Liver (tissue), 9 donors: Measurements from ENCODE around the gene SEPTIN5. TPM values are rescaled to one million over a fixed set of nuclear protein-coding genes. Genes with fewer than 3 reads are reported as not detected.

Source experiments
- DNase-seq: peaks from one replicate; pipeline ENCODE4 v3.0.0-alpha.2; 2017; ENCODE audit warnings: low spot score
- H3K27ac ChIP-seq, 2 donors: one replicate each; pipeline ENCODE4 v1.7.0; 2013; ENCODE audit warnings: inconsistent platforms in 2 of 2, low read length in 2 of 2, control low read depth in 1 of 2, low read depth in 1 of 2, mild to moderate bottlenecking in 1 of 2
- H3K27me3 ChIP-seq, 4 donors: one replicate each; pipeline versions ENCODE4 v1.6.1 to v1.7.0; 2013; ENCODE audit warnings: low read length in 3 of 4, inconsistent platforms in 1 of 4, mild to moderate bottlenecking in 1 of 4, moderate library complexity in 1 of 4; ENCODE audit not compliant: control insufficient read depth in 4 of 4, insufficient read depth in 4 of 4
- H3K36me3 ChIP-seq, 4 donors: one replicate each; pipeline versions ENCODE4 v1.6.1 to v1.7.0; 2013; ENCODE audit warnings: low read length in 3 of 4, mild to moderate bottlenecking in 3 of 4, low read depth in 1 of 4, moderate library complexity in 1 of 4; ENCODE audit not compliant: control insufficient read depth in 4 of 4, insufficient read depth in 3 of 4
- H3K4me1 ChIP-seq, 4 donors: one replicate each; pipeline versions ENCODE4 v1.6.1 to v1.7.0; 2013; ENCODE audit warnings: low read length in 3 of 4, mild to moderate bottlenecking in 3 of 4, moderate library complexity in 1 of 4; ENCODE audit not compliant: control insufficient read depth in 4 of 4, insufficient read depth in 4 of 4
- H3K4me3 ChIP-seq, 3 donors: one replicate each; pipeline versions ENCODE4 v1.6.1 to v1.7.0; 2013; ENCODE audit warnings: low read length in 3 of 3, control low read depth in 1 of 3, low read depth in 1 of 3, mild to moderate bottlenecking in 1 of 3
- H3K9ac ChIP-seq, 2 donors: one replicate each; pipeline ENCODE4 v1.7.0; 2013; ENCODE audit warnings: low read length in 2 of 2, mild to moderate bottlenecking in 2 of 2, moderate library complexity in 2 of 2, control low read depth in 1 of 2, low read depth in 1 of 2
- H3K9me3 ChIP-seq, 4 donors: one replicate each; pipeline versions ENCODE4 v1.6.1 to v1.7.0; 2013; ENCODE audit warnings: low read length in 3 of 4; ENCODE audit not compliant: control insufficient read depth in 4 of 4
- ATF3 ChIP-seq: IDR thresholded peaks from 2 replicates; pipeline ENCODE4 v1.6.1; 2016; ENCODE audit warnings: antibody characterized with exemption
- CTCF ChIP-seq: fragments of 150-350 bp; IDR thresholded peaks from 2 replicates; pipeline ENCODE4 v1.5.1; 2017; ENCODE audit warnings: improper control_type of control experiment, low read depth, low read length; ENCODE audit not compliant: missing input control
- EGR1 ChIP-seq, 2 donors: IDR thresholded peaks; 2 replicates each; pipeline ENCODE4 v1.6.1; 2016 to 2018; ENCODE audit warnings: antibody characterized with exemption in 2 of 2, low read depth in 2 of 2
- FOXA1 ChIP-seq: IDR thresholded peaks from 2 replicates; pipeline ENCODE4 v1.6.1; 2016; ENCODE audit warnings: antibody characterized with exemption
- FOXA2 ChIP-seq: IDR thresholded peaks from 2 replicates; pipeline ENCODE4 v1.6.1; 2016; ENCODE audit warnings: antibody characterized with exemption
- GABPA ChIP-seq, 2 donors: IDR thresholded peaks in 1 of 2; conservative IDR thresholded peaks in 1 of 2; 2 replicates each; pipeline ENCODE4 v1.6.1; 2016; ENCODE audit warnings: antibody characterized with exemption in 2 of 2, mild to moderate bottlenecking in 1 of 2, moderate library complexity in 1 of 2
- HNF4G ChIP-seq: IDR thresholded peaks from 2 replicates; pipeline ENCODE4 v1.6.1; 2016; ENCODE audit warnings: antibody characterized with exemption
- MAX ChIP-seq: IDR thresholded peaks from 2 replicates; pipeline ENCODE4 v1.6.1; 2016; ENCODE audit warnings: antibody characterized with exemption
- NR2F2 ChIP-seq: IDR thresholded peaks from 2 replicates; pipeline ENCODE4 v1.6.1; 2016; ENCODE audit warnings: antibody characterized with exemption
- RAD21 ChIP-seq, 2 donors: IDR thresholded peaks; 2 replicates each; pipeline ENCODE4 v1.6.1; 2016; ENCODE audit warnings: antibody characterized with exemption in 2 of 2, mild to moderate bottlenecking in 2 of 2
- REST ChIP-seq: IDR thresholded peaks from 2 replicates; pipeline ENCODE4 v1.6.1; 2016; ENCODE audit warnings: antibody characterized with exemption, mild to moderate bottlenecking
- RXRA ChIP-seq, 2 donors: IDR thresholded peaks; 2 replicates each; pipeline ENCODE4 v1.6.1; 2017 to 2018; ENCODE audit warnings: antibody characterized with exemption in 2 of 2, mild to moderate bottlenecking in 1 of 2
- SP1 ChIP-seq: IDR thresholded peaks from 2 replicates; pipeline ENCODE4 v1.6.1; 2018; ENCODE audit warnings: antibody characterized with exemption, mild to moderate bottlenecking
- TAF1 ChIP-seq: conservative IDR thresholded peaks from 2 replicates; pipeline ENCODE4 v1.6.1; 2016; ENCODE audit warnings: antibody characterized with exemption, mild to moderate bottlenecking
- YY1 ChIP-seq: IDR thresholded peaks from 2 replicates; pipeline ENCODE4 v1.6.1; 2016; ENCODE audit warnings: antibody characterized with exemption, mild to moderate bottlenecking
- WGBS: extraction: QIAGEN DNeasy Blood & Tissue Kit; methylation state at CpG from one replicate; pipeline ENCODE4 v1.1.7; 2013; 5-methylcytosine and 5-hydroxymethylcytosine counted together
- polyA plus RNA-seq, 2 donors: library from polyadenylated mRNA; stranded (reverse) in 1 of 2; unstranded in 1 of 2; fragments of 200-250 nt in 1 of 2; fragments of >200 nt in 1 of 2; fragmentation: Nextera tagmentation in 1 of 2; extraction: Ambion mirVana in 1 of 2; gene quantifications; one replicate each; pipeline versions ENCODE4 v1.2.1 to v1.2.3, GENCODE V29; 2013 to 2015
- total RNA-seq, 2 donors: library from RNA; depleted of rRNA; stranded (reverse); fragments of >200 nt; gene quantifications; one replicate each; pipeline ENCODE4 v1.2.3, GENCODE V29; 2014
- donor health status: healthy.
- donor health status: healthy.
- donor health status: healthy.
- donor health status: healthy.
- donor health status: healthy.

SEPTIN5 gene
- total and polyA plus RNA-seq, 4 donors, result 0.26 to 3.5 (median 2.8) TPM

GRCh38 chr22:19748991-19749664 lies 34.8 kb downstream of the SEPTIN5 start:
- TF ChIP-seq RAD21 (IDR thresholded peaks at IDR 0.05) (no peak), SP1 (no peak), GABPA (IDR thresholded peaks at IDR 0.05 in 1 of 2, conservative IDR thresholded peaks at IDR 0.05 in 1 of 2) (no peak), ATF3 (no peak), FOXA2 (no peak), FOXA1 (no peak), MAX (no peak), EGR1 (IDR thresholded peaks at IDR 0.05; ENCODE audit: low read depth in 2 of 2) (no peak)
- WGBS, result 63% methylated on average over 15 of the region's 15 CpGs
- no peak for DNase-seq

GRCh38 chr22:19749876-19750275 lies 35.6 kb downstream of the SEPTIN5 start:
- Histone ChIP-seq H3K4me1 (no peaks in the 10 kb centered on the region), H3K27ac (no peak overlapping the region), H3K4me3 (no peak overlapping the region), H3K9me3 (no peaks in the 10 kb centered on the region), H3K27me3 (peaks cover 0 to 8% (median 4%) of the 10 kb centered on the region in 4 donors), H3K9ac (no peak overlapping the region), H3K36me3 (no peaks in the 10 kb centered on the region)
- WGBS, result 76% methylated on average over 12 of the region's 12 CpGs
- no peak for DNase-seq
- TF ChIP-seq FOXA1 (no peak), RAD21 (IDR thresholded peaks at IDR 0.05) (no peak), NR2F2 (no peak), CTCF (no peak), FOXA2 (no peak), ATF3 (no peak), RXRA (IDR thresholded peaks at IDR 0.05) (no peak), MAX (no peak), HNF4G (no peak), SP1 (no peak), YY1 (no peak), REST (no peak), TAF1 (no peak)

More at GRCh38 chr22:19748991-19749664, 34.8 kb downstream of the SEPTIN5 start:
- no peaks in the 10 kb centered on the region for H3K9me3 ChIP-seq
- peaks cover 0 to 2% (median 2%) of the 10 kb centered on the region in 4 donors for H3K27me3 ChIP-seq
- H3K4me3 ChIP-seq, result no peak overlapping the region
- H3K27ac ChIP-seq, result no peak overlapping the region
- no peak overlapping the region for H3K9ac ChIP-seq
- H3K36me3 ChIP-seq, result no peaks in the 10 kb centered on the region
- H3K4me1 ChIP-seq, result no peaks in the 10 kb centered on the region
